Breast epithelium (tissue), 4 donors: ENCODE results near the gene WIZ. TPM values are rescaled to one million over a fixed set of nuclear protein-coding genes. Genes with fewer than 3 reads are reported as not detected.

Experiments used
- DNase-seq, 2 donors: peaks; one replicate each; pipeline ENCODE4 v3.0.0-alpha.2; 2019; ENCODE audit warnings: low spot score in 2 of 2
- H3K27ac ChIP-seq, 2 donors: fragments of 200-600 bp; sonication (generic) in 1 of 2; one replicate each; pipeline ENCODE4 v1.5.1; 2016 to 2019; ENCODE audit warnings: mild to moderate bottlenecking in 1 of 2
- H3K27me3 ChIP-seq, 2 donors: fragments of 200-600 bp; sonication (generic) in 1 of 2; one replicate each; pipeline versions ENCODE4 v1.5.1 to v1.6.0; 2017 to 2019; ENCODE audit warnings: control low read depth in 1 of 2, mild to moderate bottlenecking in 1 of 2
- H3K36me3 ChIP-seq: fragments of 200-600 bp; one replicate; pipeline ENCODE4 v1.5.1; 2019
- H3K4me1 ChIP-seq, 2 donors: fragments of 200-600 bp; sonication (generic); one replicate each; pipeline ENCODE4 v1.5.1; 2016 to 2019; ENCODE audit warnings: control low read depth in 1 of 2
- H3K4me3 ChIP-seq, 3 donors: fragments of 200-600 bp; sonication (generic); 1 replicate in 2 of 3; 2 replicates in 1 of 3; pipeline ENCODE4 v1.5.1; 2016 to 2019; ENCODE audit warnings: mild to moderate bottlenecking in 3 of 3, moderate library complexity in 2 of 3
- H3K9me3 ChIP-seq, 2 donors: fragments of 200-600 bp; sonication (generic) in 1 of 2; one replicate each; pipeline ENCODE4 v1.5.1; 2016 to 2019; ENCODE audit warnings: control low read depth in 1 of 2
- CTCF ChIP-seq, 3 donors: fragments of 450-650 bp; IDR thresholded peaks; one replicate each; pipeline ENCODE4 v1.5.1; 2016 to 2017; ENCODE audit warnings: antibody characterized with exemption in 3 of 3, mild to moderate bottlenecking in 3 of 3, moderate library complexity in 3 of 3
- POLR2A ChIP-seq: fragments of 450-650 bp; IDR thresholded peaks from one replicate; pipeline ENCODE4 v1.6.1; 2016; ENCODE audit warnings: antibody characterized with exemption, mild to moderate bottlenecking, moderate library complexity
- POLR2AphosphoS5 ChIP-seq, 3 donors: sonication (generic); formaldehyde crosslinking; IDR thresholded peaks; one replicate each; pipeline ENCODE4 v1.6.1; 2017; ENCODE audit warnings: antibody characterized with exemption in 3 of 3
- intact Hi-C: fragments of 100-400 bp; cut with DNase I; formaldehyde crosslinking; loops from one replicate; pipeline ENCODE4 v1.15.1; 2023; ENCODE audit warnings: low total_unique reads
- total RNA-seq, 3 donors: library from RNA; depleted of rRNA; stranded (reverse); fragments of >200 nt; gene quantifications; one replicate each; pipeline ENCODE4 v1.1.0, GENCODE V29; 2016

WIZ gene
- total RNA-seq, 3 donors from 2014 or later, result 17.6 to 51.1 (median 34.9) TPM

- Histone ChIP-seq H3K9me3 (no peaks in the 10 kb centered on the region), H3K36me3 (no peaks in the 10 kb centered on the region), H3K4me1 (peaks cover 2 to 4% of the 10 kb centered on the region in 2 donors), H3K27me3 (no peaks in the 10 kb centered on the region), H3K27ac (no peak overlapping the region), H3K4me3 (no peak overlapping the region)
- TF ChIP-seq POLR2A, result no peak
- no peak for TF ChIP-seq POLR2AphosphoS5 (IDR thresholded peaks at IDR 0.05)
- TF ChIP-seq CTCF (IDR thresholded peaks at IDR 0.05), result no peak
- no peak for DNase-seq
- intact Hi-C loops, result no loop called here
Measured at GRCh38 chr19:15436012-15436825, 13.5 kb downstream of the WIZ start.

GRCh38 chr19:15433519-15434069 is 16.2 kb downstream of the WIZ start:
- H3K36me3 ChIP-seq, result peaks cover 2% of the 10 kb centered on the region
- intact Hi-C loops, result loop anchor here (5.0 kb wide), 1 partner anchor 861 kb away; the partner anchor contains the start of gene NDUFB7

GRCh38 chr19:15432629-15433518 is 16.9 kb downstream of the WIZ start:
- Histone ChIP-seq H3K36me3 (peaks cover 3% of the 10 kb centered on the region), H3K4me1 (peaks cover 9 to 15% of the 10 kb centered on the region in 2 donors), H3K9me3 (no peaks in the 10 kb centered on the region), H3K27ac (peak overlapping the region; percentile 54 to 62), H3K27me3 (no peaks in the 10 kb centered on the region), H3K4me3 (peak overlapping the region; percentile 87 to 98 (median 96))
- no peak for TF ChIP-seq POLR2A
- TF ChIP-seq POLR2AphosphoS5 (IDR thresholded peaks at IDR 0.05), result peak in 2 of 3 donors; percentile 37 to 40
- TF ChIP-seq CTCF (IDR thresholded peaks at IDR 0.05), result no peak
- DNase-seq, result peak; percentile 78 to 92
- intact Hi-C loops, result loop anchor here (5.0 kb wide), 1 partner anchor 861 kb away; the partner anchor contains the start of gene NDUFB7

More at GRCh38 chr19:15433519-15434069, 16.2 kb downstream of the WIZ start:
- Histone ChIP-seq H3K4me3 (peak overlapping the region; percentile 87 to 98 (median 96)), H3K27ac (peak overlapping the region; percentile 54 to 62), H3K9me3 (no peaks in the 10 kb centered on the region), H3K4me1 (peaks cover 9 to 15% of the 10 kb centered on the region in 2 donors), H3K27me3 (no peaks in the 10 kb centered on the region)
- TF ChIP-seq CTCF (IDR thresholded peaks at IDR 0.05), result no peak
- TF ChIP-seq POLR2A, result no peak
- no peak for TF ChIP-seq POLR2AphosphoS5 (IDR thresholded peaks at IDR 0.05)
- no peak for DNase-seq

- H3K36me3 ChIP-seq, result peaks cover 3% of the 10 kb centered on the region
- intact Hi-C loops, result loop anchor here (5.0 kb wide), 1 partner anchor 860 kb away; the partner anchor contains the start of gene NDUFB7
- H3K4me1 ChIP-seq, result peaks cover 9 to 15% of the 10 kb centered on the region in 2 donors
- peak overlapping the region; percentile 57 to 69 for H3K27ac ChIP-seq
- no peak for DNase-seq
- TF ChIP-seq POLR2A (no peak), CTCF (IDR thresholded peaks at IDR 0.05) (no peak), POLR2AphosphoS5 (IDR thresholded peaks at IDR 0.05) (no peak)
- H3K4me3 ChIP-seq, result peak overlapping the region; percentile 87 to 98 (median 96)
- H3K27me3 ChIP-seq, result no peaks in the 10 kb centered on the region
- no peaks in the 10 kb centered on the region for H3K9me3 ChIP-seq
Measured at GRCh38 chr19:15432018-15432494, 17.7 kb downstream of the WIZ start.
